Activated CD8-positive, alpha-beta memory T cell treated with anti-CD3 and anti-CD28 coated beads, Interleukin-2, amount 50 U/mL, for 24 hours (primary cell): ENCODE data around the gene MSX1.

ENCODE experiments used
- DNase-seq: peaks from one replicate; pipeline ENCODE4 v3.0.0-alpha.2; 2020; ENCODE audit errors: extremely low read depth

MSX1 gene

DNA sequence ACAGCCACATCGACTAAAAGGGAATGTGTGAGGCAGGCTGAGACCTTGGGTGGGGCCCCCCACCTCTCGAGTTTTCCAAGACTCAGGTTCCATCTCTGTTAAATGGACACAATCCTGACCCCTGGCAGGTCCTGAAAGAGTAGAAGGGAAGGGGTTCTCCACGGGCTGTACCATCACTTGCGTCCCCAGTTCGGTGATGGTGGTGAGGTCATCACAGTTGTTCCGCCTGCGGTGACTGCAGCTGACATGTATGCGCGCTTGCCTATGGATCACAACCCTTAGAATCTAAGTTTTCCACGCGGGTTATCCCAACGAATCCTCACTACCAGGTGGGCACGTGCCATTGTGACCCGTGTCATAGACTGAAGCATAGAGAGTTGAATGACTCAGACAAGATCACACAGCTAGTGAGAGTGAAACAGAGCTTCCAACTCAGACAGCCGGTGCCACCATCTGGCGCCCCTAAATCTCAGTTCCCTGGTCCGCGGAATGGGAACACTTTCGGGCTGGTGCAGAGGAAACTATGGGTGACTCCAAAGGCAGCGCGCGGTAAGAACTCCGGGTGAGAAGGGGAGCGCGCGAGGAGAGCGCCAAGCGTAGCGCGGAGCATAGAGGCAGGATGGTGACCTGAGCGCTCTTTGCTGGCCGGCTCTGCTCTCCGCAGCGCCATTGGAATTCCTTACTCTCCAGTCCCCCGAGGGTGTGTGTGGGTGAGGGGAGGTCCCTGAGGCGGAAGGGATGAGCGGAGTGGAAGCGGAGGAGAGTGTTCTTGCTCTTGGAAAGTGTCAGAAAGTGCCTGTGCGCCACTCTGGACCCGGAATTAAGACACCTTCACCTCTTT lies 10.5 kb downstream of the MSX1 start:
- DNase-seq: no peak

DNA sequence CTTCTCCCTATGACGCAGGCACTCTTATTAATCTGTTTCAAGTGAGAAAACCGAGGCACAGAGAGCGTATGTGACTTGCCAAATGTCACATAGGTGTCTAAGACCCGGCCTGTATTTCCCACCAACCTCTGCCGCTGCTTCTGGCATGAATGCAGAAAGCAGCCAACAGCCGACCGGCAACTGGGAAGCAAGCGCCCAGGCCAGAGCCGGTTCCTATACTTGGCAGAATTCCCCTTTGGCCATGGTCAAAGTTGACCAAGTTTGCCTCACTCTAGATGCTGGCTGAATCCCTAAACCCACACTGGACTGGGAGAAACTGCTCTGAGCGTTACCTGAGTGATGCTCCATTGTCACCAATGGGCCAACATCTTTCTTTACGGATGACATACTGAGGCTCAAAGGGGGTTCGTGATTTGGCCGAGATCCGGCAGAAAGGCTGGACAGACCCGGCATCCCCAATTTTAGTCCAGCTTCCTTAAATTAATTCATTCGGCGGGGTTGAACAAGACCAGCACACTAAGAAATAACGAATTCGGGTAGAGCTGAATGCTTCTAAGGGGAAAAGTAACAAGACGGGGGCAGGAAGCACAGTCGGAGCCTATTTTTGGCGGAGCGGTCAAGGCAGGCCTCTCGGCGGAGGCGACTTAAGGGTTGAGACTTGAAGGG lies 11.2 kb downstream of the MSX1 start:
- no peak for DNase-seq

DNA sequence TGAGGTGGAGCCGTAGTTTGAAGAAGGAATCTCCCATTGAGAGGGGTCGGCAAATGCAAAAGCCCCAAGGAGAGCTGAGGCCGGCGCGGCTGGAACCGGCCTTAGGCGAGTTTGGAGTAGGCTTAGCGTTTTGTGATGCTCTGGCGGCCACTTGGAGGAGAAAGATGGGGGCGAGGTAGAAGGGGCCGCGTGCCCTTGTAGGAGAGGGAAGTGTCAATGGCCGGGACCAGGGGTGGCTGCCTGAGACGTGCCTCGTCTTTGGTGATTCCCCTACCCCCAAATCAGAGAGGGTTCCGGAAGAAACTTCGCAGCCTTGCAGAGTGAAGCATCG lies 11.7 kb downstream of the MSX1 start:
- no peak for DNase-seq

DNA sequence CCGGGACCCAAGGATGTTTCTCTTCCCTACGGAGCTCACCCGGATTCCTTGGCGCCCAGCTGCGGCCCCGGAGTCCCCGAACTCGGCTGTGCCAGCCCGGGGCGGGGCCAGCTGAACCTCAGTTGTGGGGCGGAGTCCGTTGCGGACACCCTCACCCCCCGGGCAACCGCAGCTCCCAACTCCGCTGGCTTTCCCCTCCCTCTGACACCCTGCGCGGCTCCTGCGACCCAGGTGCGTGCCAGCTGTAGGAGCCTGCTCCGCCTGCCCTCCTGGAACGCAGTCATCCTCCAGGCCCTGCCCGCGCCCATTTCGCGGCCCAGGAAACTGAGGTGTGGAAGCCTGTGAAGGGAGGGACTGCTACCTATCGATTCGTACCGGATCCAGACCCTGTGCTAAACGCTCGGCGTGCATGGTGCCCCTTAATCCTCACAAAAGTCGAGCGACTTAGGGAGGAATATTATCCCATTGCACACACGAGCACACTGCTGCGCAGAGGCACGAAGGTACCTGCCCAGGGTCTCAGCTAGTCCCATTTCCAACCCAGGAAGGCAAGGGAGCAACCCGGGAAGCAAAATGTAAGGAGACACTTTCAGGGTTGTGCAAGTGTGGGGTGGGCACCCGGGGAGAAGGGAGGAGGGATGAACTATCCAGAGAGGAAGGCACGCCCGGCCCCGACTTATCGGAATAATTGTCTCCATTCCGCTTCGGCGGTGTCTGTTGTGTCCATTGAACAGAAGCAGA lies 12.3 kb downstream of the MSX1 start:
- no peak for DNase-seq

DNA sequence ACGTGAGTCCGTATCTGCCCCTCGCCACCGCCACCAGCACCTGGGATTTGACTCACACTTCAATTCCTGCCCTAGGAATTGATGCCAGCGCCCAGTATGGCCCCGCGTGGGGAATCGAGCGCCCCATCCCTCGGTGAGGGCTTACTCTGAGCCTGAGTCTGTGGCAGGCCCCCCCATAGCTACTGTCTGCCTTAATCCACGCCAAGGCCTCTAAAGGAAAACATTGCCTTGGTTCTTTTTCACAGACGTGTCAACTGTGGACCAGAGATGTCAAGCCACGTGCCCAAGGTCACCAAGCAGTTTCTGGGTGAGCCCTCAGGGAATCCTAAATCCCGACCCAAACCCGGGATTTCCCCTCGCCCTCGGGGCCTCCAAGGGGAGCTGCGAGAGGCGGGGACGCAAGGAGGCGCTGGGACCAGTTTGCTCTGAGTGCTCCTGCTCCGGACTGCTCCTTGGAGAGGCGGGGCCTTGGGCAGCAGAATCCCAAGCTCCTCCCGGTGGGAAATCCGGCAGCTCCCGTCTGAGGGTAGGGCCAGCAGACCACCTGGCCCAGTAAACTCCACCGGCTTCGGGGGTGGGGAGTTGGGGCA lies 12.9 kb downstream of the MSX1 start:
- no peak for DNase-seq

DNA sequence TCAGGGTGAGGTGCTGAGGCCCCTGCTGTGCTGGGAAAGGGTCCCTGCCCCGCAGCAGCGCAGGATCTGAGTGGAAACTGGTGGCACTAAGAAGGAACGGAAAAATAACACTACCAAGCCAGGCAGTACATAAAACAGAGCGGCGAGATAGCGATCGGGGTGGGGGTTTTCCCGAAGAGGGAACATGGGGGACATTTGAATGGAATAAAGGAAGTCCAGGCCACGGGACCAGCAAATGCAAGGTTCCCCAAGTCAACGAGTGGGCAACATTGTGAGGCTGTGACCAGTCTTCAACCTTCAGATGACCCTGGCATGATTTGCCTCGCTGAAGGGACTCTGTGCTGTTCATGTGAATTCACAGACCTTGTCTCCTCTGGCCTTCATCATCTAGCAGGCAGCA lies 13.7 kb downstream of the MSX1 start:
- no peak for DNase-seq

DNA sequence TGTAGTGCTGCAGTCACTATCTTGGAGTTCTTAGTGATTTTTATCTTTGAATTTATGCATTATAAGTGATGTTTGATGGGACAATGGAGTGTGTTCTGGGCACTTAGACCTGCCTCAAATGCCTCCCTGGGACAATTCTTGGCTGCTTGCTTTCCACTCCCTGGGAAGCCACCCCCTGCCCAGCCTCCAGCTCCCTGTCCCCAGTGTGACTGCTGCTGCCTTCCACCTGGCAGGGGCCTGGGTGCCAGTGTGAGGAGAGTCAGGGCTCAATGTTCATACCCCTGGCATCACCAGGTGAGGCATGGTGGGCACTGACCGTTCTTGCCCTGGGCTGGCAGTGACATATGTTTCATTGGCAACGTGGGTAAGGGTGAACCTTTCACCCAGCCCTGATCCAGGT lies 14.8 kb downstream of the MSX1 start:
- no peak for DNase-seq

DNA sequence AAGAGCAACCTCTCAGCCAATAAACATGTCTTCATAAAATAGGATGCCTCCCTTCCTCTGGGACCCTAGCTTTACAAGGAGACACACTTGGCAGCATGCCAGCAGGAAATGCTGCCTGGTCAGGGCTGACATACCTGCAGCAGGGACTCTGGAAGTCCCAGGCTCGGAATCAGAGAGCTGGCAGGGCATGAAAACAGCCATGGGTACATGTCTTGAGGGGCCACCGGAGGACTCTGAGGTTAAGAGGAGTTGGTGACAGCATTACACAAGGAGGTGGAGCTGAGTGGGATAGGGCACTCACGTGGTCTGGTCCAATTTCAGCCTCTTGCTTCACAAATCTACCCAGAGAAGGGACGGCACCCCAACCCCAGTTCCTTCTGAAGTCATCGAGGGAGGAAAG lies 15.7 kb downstream of the MSX1 start:
- no peak for DNase-seq

DNA sequence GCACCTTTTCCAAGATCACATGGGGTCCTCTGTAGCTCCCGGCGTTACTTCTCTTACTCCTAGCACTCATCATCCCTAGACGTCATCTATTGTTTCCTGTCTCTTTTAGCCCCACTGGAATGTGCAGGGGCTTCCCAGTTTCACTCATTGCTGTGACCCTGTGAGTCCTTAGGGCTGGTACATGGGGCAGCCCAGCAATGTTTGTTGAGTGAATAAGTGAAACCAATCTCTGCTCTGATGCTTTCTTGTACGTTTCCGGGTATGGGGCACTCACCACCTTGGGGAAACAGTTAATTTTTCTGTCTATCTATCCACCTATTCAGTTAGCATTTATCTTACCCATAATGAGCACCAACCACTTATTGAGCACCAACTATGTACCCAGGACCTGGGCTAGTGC lies 16.1 kb downstream of the MSX1 start:
- no peak for DNase-seq

DNA sequence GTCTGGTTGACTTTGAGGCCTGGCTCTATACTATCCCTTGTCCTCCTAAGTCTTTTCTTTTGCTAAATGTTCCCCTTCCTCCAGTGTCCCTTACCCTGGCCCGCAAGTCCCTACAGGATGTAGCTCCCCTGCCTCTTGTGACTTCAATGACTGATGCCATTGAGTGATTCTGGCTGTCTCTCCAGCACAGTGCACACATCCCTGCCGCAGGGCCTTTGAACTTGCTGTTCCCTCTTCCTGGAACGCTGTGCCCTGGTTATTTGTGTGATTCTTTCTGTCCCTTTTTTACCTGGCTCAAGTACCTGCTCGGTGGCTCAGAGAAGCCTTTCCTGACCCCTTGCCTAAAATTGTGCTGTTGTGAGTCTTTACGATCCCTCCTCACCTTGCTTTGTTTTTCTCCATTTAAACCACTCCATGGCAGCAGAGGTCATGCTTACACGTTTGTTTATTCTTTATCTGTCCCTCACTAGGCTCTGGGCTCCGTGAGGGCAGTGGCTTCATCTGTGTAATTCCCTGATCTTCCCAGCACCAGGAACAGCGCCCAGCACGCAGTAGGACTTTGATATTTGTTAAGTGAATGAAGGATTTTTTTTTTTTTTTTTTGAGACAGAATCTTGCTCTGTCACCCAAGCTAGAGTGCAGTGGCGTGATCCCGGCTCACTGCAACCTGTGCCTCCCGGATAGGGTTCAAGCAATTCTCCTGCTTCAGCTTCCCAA lies 17.6 kb downstream of the MSX1 start:
- DNase-seq: no peak

DNA sequence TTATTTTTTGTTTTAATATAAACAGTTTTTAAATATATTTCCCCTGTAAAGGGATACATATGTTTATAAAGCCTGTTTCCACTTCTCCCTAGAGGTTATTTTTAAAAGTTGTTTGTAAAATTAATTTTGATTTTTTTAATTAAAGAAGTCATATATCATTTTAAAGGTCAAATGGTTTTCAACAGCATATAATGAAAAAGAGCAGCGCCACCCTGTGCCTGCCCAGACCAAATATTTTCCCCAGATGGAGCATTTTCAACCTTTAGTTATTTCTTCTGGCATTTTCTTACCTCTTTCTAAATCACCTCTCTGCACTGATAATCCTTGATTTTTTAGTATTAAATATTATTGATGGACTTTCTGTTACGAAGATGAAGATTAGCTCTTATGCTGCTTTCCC lies 21.0 kb downstream of the MSX1 start:
- no peak for DNase-seq

DNA sequence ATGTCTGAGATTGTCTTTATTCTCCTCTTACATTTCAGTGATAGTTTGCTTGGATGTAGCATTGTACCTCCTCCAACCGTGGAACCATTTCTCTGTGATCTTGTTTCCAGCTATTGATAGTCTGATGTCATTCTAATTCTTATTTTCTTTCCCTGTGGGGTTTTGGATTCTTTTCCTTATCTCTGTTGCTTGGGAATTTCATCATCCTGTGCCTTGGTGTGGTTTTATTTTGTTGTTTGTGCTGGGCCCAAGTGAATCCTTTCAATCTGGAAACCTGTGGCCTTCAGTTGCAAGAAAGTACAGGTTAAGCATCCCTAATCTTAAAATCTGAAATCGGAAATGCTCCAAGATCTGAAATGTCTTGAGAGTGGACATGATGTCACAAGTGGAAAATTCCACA lies 22.0 kb downstream of the MSX1 start:
- no peak for DNase-seq

DNA sequence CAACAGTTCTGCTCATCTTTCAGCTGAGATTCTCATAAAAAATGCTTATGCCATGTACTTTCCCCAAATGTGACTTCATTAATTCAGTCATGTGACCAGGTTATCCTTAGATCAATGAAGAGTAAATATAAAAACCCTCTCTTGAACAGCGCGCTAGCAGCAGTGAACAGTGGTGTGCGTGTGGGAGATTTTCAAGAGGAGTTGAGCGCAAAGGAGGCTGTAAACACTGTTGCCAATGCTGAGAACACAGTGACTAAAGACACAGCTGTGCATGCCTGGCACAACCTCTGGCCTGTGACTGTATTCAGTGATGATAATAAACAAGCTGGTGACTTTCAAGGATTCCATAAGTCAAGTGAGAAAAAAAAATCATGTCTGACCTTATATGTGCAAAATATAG lies 25.1 kb downstream of the MSX1 start:
- no peak for DNase-seq

DNA sequence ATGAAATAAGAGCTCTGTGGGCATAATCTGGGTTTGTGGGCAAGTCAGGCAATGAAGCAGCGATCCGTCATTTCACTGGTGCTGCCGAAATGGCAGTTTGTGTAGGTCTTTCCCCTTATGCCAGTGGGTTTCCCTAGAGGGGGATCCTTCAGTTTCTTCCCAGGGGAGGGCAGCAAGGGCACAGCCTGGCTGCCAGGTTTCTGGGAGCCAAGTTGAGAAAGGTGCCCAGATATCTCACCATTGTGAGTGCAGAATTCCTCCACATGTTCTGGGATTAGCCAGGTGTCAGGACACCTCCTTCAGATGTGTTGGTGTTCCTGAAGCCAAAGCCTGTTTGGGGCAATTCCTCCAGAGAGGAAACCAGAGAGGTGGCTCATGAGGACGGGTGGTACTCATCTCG lies 28.0 kb downstream of the MSX1 start:
- DNase-seq: no peak

DNA sequence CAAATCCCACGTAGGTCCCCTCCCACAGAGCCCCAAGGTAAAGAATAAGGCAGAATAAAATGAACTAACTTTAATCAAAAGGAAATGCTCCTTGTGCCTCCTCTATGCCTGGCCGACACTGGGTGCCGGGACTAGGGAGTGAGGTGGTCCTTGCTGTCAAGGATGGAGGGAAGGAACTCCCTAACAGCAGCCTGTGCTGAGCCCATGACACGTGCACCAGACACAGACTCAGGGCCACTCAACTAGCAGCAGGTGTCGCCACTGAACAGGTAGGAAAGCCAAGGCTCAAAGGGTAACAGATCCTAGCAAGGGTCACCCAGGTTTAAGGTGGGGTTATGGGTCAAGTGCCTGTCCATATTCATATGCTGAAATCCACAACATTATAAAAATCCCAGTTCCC lies 29.2 kb downstream of the MSX1 start:
- no peak for DNase-seq

DNA sequence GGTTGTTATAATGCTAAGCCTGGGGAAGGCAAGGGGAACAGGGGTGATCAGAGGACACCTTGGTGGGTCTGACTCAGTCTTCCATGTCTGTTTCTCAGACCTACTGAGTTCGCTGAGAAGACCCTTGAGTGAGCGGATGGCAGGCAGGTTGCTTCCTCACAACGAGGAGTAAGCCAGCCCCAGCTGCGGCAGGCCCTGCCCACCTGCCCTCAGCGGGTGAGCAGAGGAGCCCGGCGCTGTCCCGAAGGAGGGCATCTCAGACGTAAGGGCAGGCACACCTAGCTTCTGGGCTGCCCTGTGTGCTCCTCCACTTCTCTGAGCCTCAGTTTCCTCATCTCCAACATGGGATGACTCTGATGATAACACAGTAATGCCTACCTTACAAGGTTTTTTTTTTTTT lies 30.3 kb downstream of the MSX1 start:
- DNase-seq: no peak

DNA sequence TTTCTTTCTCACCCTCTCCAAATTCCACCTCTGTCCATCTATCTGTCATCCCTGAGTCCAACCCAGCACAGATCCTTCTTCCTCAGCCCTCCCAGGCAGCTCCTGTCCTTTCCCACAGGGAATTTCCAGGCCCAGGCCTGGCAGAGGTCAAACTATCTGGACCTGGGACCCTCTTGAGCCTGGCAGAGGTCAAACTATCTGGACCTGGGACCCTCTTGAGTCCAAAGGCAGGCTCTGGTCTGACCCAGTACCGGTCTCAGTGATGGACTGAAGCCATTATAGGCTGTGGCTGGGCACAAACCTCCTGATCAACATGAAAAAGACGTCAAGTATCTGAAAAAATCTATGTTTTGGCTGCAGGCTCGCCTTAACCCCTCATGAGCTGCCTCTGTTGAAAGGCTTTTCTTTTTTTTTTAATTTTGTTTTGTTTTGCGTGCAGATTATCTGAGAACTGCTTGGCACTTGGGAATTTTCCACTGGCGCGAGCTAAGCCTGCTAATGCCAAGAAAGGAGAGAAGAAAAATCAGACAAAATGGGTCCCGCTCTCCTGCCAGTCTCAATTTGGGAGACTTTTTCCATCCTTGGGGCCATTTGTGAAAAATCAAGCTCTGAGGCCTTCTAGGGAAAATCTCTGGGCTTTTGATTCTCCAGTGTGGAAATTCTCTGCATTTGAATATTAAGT lies 31.2 kb downstream of the MSX1 start:
- DNase-seq: no peak

DNA sequence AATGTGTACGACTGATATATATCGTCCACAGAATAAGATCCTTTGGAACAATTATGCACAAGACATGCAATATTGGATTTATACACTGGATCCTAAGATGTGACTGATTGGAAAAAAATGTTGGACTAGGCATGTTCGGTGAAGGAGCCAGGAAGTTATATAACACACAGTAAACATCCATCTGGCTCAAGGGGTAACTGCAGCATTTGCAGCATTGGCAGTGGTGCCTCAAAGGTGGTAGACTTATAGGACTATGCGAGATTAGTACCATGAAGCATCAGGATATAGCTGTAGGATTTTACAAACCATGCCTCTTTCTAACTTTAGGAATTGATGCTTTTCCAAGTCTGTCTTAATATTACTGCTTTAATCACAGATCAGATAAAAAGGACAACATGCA lies 34.3 kb downstream of the MSX1 start:
- DNase-seq: no peak

DNA sequence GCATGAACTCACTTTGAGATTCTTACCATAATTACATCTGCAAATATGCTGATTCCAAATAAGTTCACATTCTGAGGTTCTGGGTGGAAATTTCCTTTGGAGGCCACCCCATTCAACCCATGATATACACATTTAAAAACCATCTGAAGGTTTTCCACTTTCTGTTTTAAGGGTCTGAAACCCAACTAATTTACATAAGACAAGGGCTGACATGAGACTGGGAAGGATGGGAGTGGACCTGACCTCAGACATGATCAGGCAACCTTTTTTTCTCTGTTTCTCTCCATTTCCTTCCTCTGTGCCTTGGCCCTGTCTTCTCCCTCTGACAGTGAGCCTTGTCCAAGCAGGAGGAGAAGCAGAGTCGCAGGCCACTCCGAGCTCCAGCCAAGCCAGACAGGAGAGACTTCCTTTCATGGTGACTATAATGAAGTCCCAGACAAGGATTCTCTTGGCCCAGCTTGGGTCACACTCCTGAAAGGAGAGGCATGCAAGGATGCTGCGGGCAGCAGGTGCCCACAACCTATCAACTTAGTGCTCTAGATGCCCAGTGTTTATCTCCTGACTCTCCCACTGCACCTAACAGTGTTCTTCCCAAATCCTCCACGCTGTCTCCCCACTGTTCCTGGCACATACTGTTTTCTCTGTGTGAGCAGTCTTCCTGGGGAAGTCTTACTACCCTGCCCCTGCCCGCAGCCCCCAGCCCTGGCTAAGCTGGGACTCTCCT lies 39.9 kb downstream of the MSX1 start:
- no peak for DNase-seq

DNA sequence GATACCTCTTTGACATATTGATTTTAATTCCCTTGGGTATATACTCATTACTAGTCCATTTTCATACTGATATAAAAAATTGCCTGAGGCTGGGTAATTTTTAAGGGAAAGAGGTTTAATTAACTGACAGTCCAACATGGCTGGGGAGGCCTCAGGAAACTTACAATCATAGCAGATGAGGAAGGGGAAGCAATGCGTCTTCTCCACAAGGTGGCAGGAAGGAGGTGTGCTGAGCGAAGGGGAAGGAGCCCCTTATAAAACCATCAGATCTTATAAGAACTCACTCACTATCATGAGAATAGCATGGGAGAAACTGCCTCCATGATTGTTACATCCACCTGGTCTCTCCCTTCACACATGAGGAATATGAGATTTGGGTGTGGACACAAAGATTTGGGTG lies 42.4 kb downstream of the MSX1 start:
- no peak for DNase-seq

DNA sequence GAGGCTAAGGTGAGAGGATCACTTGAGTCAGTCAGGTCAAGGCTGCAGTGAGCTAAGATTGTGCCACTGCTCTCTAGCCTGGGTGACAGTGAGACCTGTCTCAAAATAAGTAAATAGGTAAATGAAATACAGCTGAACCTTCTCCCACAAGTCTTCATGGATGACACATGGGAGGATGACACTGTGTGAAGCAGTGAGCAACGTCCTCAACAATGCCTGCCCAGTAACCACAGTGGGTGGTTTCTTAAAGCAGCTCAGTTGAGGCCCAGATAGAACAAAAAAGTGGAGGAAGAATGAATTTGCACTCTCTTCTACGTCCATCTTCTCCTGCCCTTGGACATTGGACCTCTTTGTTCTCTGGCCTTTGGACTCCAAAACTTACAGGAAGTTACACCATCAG lies 52.7 kb downstream of the MSX1 start:
- DNase-seq: no peak
